Measurements from ENCODE around the gene CYTH4. TPM values are rescaled to one million over a fixed set of nuclear protein-coding genes. Genes with fewer than 3 reads are reported as not detected.

CYTH4 gene
- total and polyA plus RNA-seq, 2 of the 8 experiments (the other 6 are each of a cell fraction or from before 2014, with no cell fraction given): 0.09 TPM; not detected in 1

- no peak overlapping the region for H2AFZ ChIP-seq (ENCODE audit: low read length)
- no peaks in the 10 kb centered on the region for H3K36me3 ChIP-seq (ENCODE audit: control insufficient read depth in 2 of 4, insufficient read depth in 4 of 4, low read length in 3 of 4)
- FAIRE-seq: no peak
- no peak overlapping the region for H3K4ac ChIP-seq (replicated peaks; ENCODE audit: insufficient read length, low read depth, low read length)
- 94% methylated on average over 7 of the region's 7 CpGs; no CpG with 5 or more reads in 1 of the 2 experiments for WGBS, 2 experiments (ENCODE audit: extremely low coverage in 1 of 2, insufficient coverage in 1 of 2, insufficient read length in 1 of 2, insufficient replicate concordance in 2 of 2, low coverage in 1 of 2, low lambda C conversion rate in 2 of 2, missing lambda C conversion rate in 1 of 2)
- H3K79me1 ChIP-seq (ENCODE audit: low read depth, low read length): no peaks in the 10 kb centered on the region
- H3K4me3 ChIP-seq (ENCODE audit: extremely low read depth in 1 of 4, insufficient read depth in 2 of 4, low read depth in 3 of 4, low read length in 4 of 4): no peak overlapping the region
- peaks cover 0 to 19% (median 6%) of the 10 kb centered on the region in 4 experiments; a peak in 6 of 7 replicates for H3K4me1 ChIP-seq (replicated peaks in 1 of 4; ENCODE audit: control insufficient read depth in 3 of 4, insufficient read depth in 4 of 4, low read length in 3 of 4)
- no peak overlapping the region for H3K14ac ChIP-seq (ENCODE audit: insufficient read length)
- TF ChIP-seq KDM1A (IDR thresholded peaks at IDR 0.05; ENCODE audit: borderline replicate concordance, low read length): no peak
- no peak for TF ChIP-seq CHD1 (IDR thresholded peaks at IDR 0.05; ENCODE audit: low read depth, low read length)
- no peak for TF ChIP-seq CEBPB (IDR thresholded peaks at IDR 0.05; ENCODE audit: low read depth, low read length)
- no peak for TF ChIP-seq KDM5A (IDR thresholded peaks at IDR 0.05; ENCODE audit: low read length)
- no peak for TF ChIP-seq GTF2F1 (IDR thresholded peaks at IDR 0.05; ENCODE audit: borderline replicate concordance, low read depth, low read length)
- TF ChIP-seq EP300 (IDR thresholded peaks at IDR 0.05; ENCODE audit: borderline replicate concordance in 1 of 2, low read depth in 2 of 2, low read length in 2 of 2): no peak
- TF ChIP-seq SRF (IDR thresholded peaks at IDR 0.05; ENCODE audit: low read depth, low read length): no peak
- TF ChIP-seq SUZ12 (IDR thresholded peaks at IDR 0.05; ENCODE audit: low read length): no peak
- no peak overlapping the region for H2AK5ac ChIP-seq (ENCODE audit: low read depth, low read length)
- no peak overlapping the region for H3K56ac ChIP-seq (replicated peaks; ENCODE audit: insufficient read length, low read depth, low read length)
- peaks cover 4% of the 10 kb centered on the region; the same call in 1 of the 2 replicates for H3K23me2 ChIP-seq (ENCODE audit: low read depth, low read length)
- no peak overlapping the region for H3K18ac ChIP-seq (ENCODE audit: extremely low read depth, low read length)
- no peak overlapping the region for H2BK15ac ChIP-seq (ENCODE audit: low read length)
- no peak overlapping the region for H2BK120ac ChIP-seq (replicated peaks; ENCODE audit: low read depth, low read length)
- H2BK20ac ChIP-seq (ENCODE audit: low read length): no peak overlapping the region
- ChIA-PET POLR2A (ENCODE audit: partially characterized antibody) (interaction anchor here (2.3 kb wide), 1 partner anchor 16 kb away, joined by 7 read pairs; no protein-coding TSS in a partner anchor), CTCF (ENCODE audit: partially characterized antibody) (interaction anchor here (0.6 to 9.1 kb wide), 7 partner anchors 16 to 231 kb away, joined by 3 to 97 read pairs (median 3); no protein-coding TSS in a partner anchor)
- no peak overlapping the region; the same call in 1 of the 2 replicates for H4K8ac ChIP-seq (ENCODE audit: extremely low read depth, insufficient read depth, low read length)
- DNase-seq (ENCODE audit: low read depth in 1 of 2, low spot score in 2 of 2): no peak
- no peak overlapping the region for H2BK12ac ChIP-seq (ENCODE audit: low read depth, low read length)
- H3K9me3 ChIP-seq (ENCODE audit: insufficient read depth in 2 of 2, low read depth in 1 of 2, low read length in 1 of 2): no peaks in the 10 kb centered on the region
- no peak overlapping the region for H3K23ac ChIP-seq (ENCODE audit: insufficient read length)
- H2BK5ac ChIP-seq (ENCODE audit: low read depth, low read length): no peak overlapping the region
- H3K79me2 ChIP-seq (ENCODE audit: control insufficient read depth in 1 of 2, insufficient read depth in 2 of 2, low read length in 2 of 2): no peaks in the 10 kb centered on the region
- H4K5ac ChIP-seq (ENCODE audit: insufficient read length, low read depth, low read length): no peak overlapping the region
- H3K9ac ChIP-seq (replicated peaks in 1 of 4; ENCODE audit: extremely low read depth in 1 of 4, low read depth in 3 of 4, low read length in 3 of 4): no peak overlapping the region
- H3K4me2 ChIP-seq (ENCODE audit: insufficient read depth in 1 of 2, low read depth in 2 of 2, low read length in 2 of 2): no peak overlapping the region
- H3K27me3 ChIP-seq (replicated peaks in 1 of 4; ENCODE audit: control insufficient read depth in 3 of 4, extremely low read depth in 1 of 4, insufficient read depth in 3 of 4, low read length in 3 of 4): no peaks in the 10 kb centered on the region
- H4K20me1 ChIP-seq (replicated peaks in 1 of 2; ENCODE audit: control insufficient read depth in 1 of 2, insufficient read depth in 2 of 2, low read length in 2 of 2): no peaks in the 10 kb centered on the region
- H3K27ac ChIP-seq (ENCODE audit: low read depth, low read length): no peak overlapping the region
- no peak overlapping the region for H4K91ac ChIP-seq (replicated peaks; ENCODE audit: insufficient read length, low read length)
Measured at GRCh38 chr22:37240941-37241320, 41.4 kb upstream of the CYTH4 start.

Measured in H1 (cell line).